ENCODE results near the gene CD300LD.

GRCh38 chr17:74567397-74567796, 24.7 kb downstream of the CD300LD start, which contains the start of gene CD300H:
- no peak for TF ChIP-seq POLR2A (IDR thresholded peaks at IDR 0.05)
- no peak for TF ChIP-seq CTCF (IDR thresholded peaks at IDR 0.05)
